ENCODE measurements around the gene C1orf35.

- TF ChIP-seq, protein P1, sequence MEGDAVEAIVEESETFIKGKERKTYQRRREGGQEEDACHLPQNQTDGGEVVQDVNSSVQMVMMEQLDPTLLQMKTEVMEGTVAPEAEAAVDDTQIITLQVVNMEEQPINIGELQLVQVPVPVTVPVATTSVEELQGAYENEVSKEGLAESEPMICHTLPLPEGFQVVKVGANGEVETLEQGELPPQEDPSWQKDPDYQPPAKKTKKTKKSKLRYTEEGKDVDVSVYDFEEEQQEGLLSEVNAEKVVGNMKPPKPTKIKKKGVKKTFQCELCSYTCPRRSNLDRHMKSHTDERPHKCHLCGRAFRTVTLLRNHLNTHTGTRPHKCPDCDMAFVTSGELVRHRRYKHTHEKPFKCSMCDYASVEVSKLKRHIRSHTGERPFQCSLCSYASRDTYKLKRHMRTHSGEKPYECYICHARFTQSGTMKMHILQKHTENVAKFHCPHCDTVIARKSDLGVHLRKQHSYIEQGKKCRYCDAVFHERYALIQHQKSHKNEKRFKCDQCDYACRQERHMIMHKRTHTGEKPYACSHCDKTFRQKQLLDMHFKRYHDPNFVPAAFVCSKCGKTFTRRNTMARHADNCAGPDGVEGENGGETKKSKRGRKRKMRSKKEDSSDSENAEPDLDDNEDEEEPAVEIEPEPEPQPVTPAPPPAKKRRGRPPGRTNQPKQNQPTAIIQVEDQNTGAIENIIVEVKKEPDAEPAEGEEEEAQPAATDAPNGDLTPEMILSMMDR (IDR thresholded peaks at IDR 0.05; ENCODE audit: insufficient read depth, low read length) = no peak
- TF ChIP-seq POLR2AphosphoS5 (IDR thresholded peaks at IDR 0.05; ENCODE audit: low read depth) (no peak), SPI1 (IDR thresholded peaks at IDR 0.05; ENCODE audit: borderline replicate concordance, low read depth) (no peak)
- TF ChIP-seq, protein P2, sequence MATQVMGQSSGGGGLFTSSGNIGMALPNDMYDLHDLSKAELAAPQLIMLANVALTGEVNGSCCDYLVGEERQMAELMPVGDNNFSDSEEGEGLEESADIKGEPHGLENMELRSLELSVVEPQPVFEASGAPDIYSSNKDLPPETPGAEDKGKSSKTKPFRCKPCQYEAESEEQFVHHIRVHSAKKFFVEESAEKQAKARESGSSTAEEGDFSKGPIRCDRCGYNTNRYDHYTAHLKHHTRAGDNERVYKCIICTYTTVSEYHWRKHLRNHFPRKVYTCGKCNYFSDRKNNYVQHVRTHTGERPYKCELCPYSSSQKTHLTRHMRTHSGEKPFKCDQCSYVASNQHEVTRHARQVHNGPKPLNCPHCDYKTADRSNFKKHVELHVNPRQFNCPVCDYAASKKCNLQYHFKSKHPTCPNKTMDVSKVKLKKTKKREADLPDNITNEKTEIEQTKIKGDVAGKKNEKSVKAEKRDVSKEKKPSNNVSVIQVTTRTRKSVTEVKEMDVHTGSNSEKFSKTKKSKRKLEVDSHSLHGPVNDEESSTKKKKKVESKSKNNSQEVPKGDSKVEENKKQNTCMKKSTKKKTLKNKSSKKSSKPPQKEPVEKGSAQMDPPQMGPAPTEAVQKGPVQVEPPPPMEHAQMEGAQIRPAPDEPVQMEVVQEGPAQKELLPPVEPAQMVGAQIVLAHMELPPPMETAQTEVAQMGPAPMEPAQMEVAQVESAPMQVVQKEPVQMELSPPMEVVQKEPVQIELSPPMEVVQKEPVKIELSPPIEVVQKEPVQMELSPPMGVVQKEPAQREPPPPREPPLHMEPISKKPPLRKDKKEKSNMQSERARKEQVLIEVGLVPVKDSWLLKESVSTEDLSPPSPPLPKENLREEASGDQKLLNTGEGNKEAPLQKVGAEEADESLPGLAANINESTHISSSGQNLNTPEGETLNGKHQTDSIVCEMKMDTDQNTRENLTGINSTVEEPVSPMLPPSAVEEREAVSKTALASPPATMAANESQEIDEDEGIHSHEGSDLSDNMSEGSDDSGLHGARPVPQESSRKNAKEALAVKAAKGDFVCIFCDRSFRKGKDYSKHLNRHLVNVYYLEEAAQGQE (IDR thresholded peaks at IDR 0.05; ENCODE audit: insufficient replicate concordance, low read depth) = no peak
Observed at GRCh38 chr1:228071839-228072657, 31.1 kb downstream of the C1orf35 start.
